A673 (cell line): Measurements from ENCODE around the gene AMIGO3. TPM values are rescaled to one million over a fixed set of nuclear protein-coding genes. Genes with fewer than 3 reads are reported as not detected.

ENCODE experiments used
- BruUV-seq: library from RNA; stranded (reverse); fragments of 400-500 nt; replicated peaks from 2 replicates; lab custom pipeline; 2021; lab: Mats Ljungman, UMichigan
- CTCF ChIA-PET: fragments of 300-600 bp; sonication (Branson Sonifier 250); formaldehyde crosslinking; loops from one replicate; lab custom pipeline; 2022; ENCODE audit warnings: antibody characterized with exemption; lab: Charles Lee
- POLR2A ChIA-PET: fragments of 300-600 bp; sonication (Branson Sonifier 250); formaldehyde crosslinking; loops from one replicate; lab custom pipeline; 2022; ENCODE audit warnings: antibody characterized with exemption; ENCODE audit not compliant: low non-redundant PET; lab: Charles Lee
- DNase-seq: peaks from one replicate; pipeline ENCODE4 v3.0.0-alpha.2; 2015; ENCODE audit warnings: low spot score
- H3K27ac ChIP-seq: fragments of 200-600 bp; sonication (generic); 2 replicates; pipeline ENCODE4 v1.5.1; 2016; ENCODE audit warnings: mixed run types, low read depth, mild to moderate bottlenecking, mixed read lengths, antibody characterized with exemption, low read length; ENCODE audit not compliant: poor library complexity, severe bottlenecking
- H3K27me3 ChIP-seq: fragments of 200-600 bp; sonication (generic); replicated peaks from 2 replicates; pipeline ENCODE4 v1.6.1; 2017; ENCODE audit warnings: mixed run types, low read depth, mild to moderate bottlenecking, mixed read lengths, antibody characterized with exemption, low read length; ENCODE audit not compliant: insufficient read depth, poor library complexity
- H3K36me3 ChIP-seq: fragments of 200-600 bp; sonication (generic); 2 replicates; pipeline ENCODE4 v1.6.1; 2016; ENCODE audit warnings: mixed run types, mild to moderate bottlenecking, mixed read lengths, antibody characterized with exemption, low read length; ENCODE audit not compliant: insufficient read depth, poor library complexity, severe bottlenecking
- H3K4me1 ChIP-seq: fragments of 200-600 bp; sonication (generic); 2 replicates; pipeline ENCODE4 v1.6.1; 2017; ENCODE audit warnings: mixed run types, mild to moderate bottlenecking, mixed read lengths, antibody characterized with exemption, low read length; ENCODE audit not compliant: insufficient read depth, poor library complexity, severe bottlenecking
- H3K4me3 ChIP-seq: fragments of 200-600 bp; sonication (generic); 2 replicates; pipeline ENCODE4 v1.5.1; 2016; ENCODE audit warnings: low read depth, mixed run types, mild to moderate bottlenecking, mixed read lengths, low read length; ENCODE audit not compliant: poor library complexity, severe bottlenecking
- H3K9me3 ChIP-seq: fragments of 200-600 bp; sonication (generic); 2 replicates; pipeline ENCODE4 v1.6.1; 2016; ENCODE audit warnings: mixed run types, low read depth, mild to moderate bottlenecking, mixed read lengths, antibody characterized with exemption, low read length; ENCODE audit not compliant: poor library complexity, severe bottlenecking
- EZH2 ChIP-seq: fragments of 200-600 bp; sonication (generic); IDR thresholded peaks from 2 replicates; pipeline ENCODE4 v1.6.1; 2017; ENCODE audit warnings: borderline replicate concordance, low read depth, mild to moderate bottlenecking, mixed read lengths, antibody characterized with exemption, low read length; ENCODE audit not compliant: poor library complexity, severe bottlenecking
- intact Hi-C: fragments of 100-400 bp; cut with micrococcal nuclease; formaldehyde crosslinking; loops from one replicate; pipeline ENCODE4 v1.10.0; 2022; ENCODE audit not compliant: unreplicated experiment
- total RNA-seq: library from RNA; stranded (reverse); gene quantifications from 2 replicates; pipeline ENCODE4 v1.2.3, GENCODE V29; 2021
- TF ChIP-seq, protein P1 (sequence below): fragments of 300-800, 200-600 bp; sonication (generic); conservative IDR thresholded peaks from 2 replicates; pipeline ENCODE4 v1.5.1; 2017; ENCODE audit warnings: low read depth, mild to moderate bottlenecking, antibody characterized with exemption, low read length, moderate library complexity, mixed read lengths

The AMIGO3 gene
- total RNA-seq, 1 experiment from 2014 or later = not detected

DNA sequence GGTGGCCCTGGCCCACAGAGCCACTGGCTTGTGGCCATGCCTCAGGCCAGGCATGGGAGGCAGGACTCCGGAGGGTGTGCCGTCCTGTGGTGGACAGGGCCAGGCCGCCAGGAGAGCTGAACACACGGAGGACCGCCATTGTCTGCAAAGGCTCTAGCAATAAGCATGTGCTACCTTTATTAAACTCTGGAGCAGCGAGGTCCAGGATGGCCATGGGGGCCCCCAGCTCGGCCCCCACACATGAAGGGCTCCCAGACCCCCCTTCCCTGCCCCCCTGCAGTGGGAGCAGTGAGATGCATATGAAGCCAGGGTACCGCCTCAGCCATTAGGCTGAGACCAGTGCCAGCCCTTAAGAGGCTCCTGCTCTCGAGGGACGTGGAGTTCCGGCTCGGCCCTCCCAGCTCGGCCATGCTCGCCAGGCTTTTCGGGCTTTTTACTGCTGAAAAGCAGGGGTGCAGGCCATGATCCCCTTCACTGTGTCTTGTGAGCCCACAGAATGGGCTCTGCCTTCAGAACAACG is 2.7 kb downstream of the AMIGO3 start:
- no peak for DNase-seq
- intact Hi-C loops = loop anchor here (5.0 kb wide), 1 partner anchor 191 kb away; no protein-coding TSS in a partner anchor
- H3K4me1 ChIP-seq = no peaks in the 10 kb centered on the region
- H3K27ac ChIP-seq = no peak overlapping the region
- TF ChIP-seq, protein P1, sequence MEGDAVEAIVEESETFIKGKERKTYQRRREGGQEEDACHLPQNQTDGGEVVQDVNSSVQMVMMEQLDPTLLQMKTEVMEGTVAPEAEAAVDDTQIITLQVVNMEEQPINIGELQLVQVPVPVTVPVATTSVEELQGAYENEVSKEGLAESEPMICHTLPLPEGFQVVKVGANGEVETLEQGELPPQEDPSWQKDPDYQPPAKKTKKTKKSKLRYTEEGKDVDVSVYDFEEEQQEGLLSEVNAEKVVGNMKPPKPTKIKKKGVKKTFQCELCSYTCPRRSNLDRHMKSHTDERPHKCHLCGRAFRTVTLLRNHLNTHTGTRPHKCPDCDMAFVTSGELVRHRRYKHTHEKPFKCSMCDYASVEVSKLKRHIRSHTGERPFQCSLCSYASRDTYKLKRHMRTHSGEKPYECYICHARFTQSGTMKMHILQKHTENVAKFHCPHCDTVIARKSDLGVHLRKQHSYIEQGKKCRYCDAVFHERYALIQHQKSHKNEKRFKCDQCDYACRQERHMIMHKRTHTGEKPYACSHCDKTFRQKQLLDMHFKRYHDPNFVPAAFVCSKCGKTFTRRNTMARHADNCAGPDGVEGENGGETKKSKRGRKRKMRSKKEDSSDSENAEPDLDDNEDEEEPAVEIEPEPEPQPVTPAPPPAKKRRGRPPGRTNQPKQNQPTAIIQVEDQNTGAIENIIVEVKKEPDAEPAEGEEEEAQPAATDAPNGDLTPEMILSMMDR = no peak
- TF ChIP-seq EZH2 = no peak
- H3K9me3 ChIP-seq = no peaks in the 10 kb centered on the region
- ChIA-PET POLR2A (no interaction called here), CTCF (interaction anchor here (0.6 kb wide), 1 partner anchor 85 kb away, joined by 3 read pairs; no protein-coding TSS in a partner anchor)
- no TSS peak for BruUV-seq
- H3K27me3 ChIP-seq = no peaks in the 10 kb centered on the region
- no peak overlapping the region for H3K4me3 ChIP-seq
- H3K36me3 ChIP-seq = peaks cover 5% of the 10 kb centered on the region

DNA sequence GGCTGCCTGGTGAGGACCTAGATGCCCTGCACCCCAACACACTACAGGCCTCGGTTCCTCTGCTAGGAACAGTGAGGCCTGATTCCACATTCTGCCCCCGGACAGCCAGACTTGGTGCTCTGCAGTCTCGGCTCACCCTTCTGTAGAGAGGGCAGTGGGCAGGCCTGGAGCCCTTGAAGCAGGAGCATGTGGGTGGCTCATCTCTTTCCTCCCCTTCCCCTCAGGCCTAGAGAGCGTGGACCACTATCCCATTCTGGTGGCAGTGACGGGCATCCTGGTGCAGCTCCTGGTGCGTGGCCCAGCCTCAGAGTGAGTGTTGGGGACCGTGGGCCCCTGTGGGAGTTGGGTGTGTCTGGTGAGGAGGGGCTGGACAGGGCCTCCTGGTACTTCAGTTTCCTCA is 3.3 kb downstream of the AMIGO3 start:
- Histone ChIP-seq H3K27me3 (no peaks in the 10 kb centered on the region), H3K9me3 (no peaks in the 10 kb centered on the region), H3K4me3 (no peak overlapping the region), H3K27ac (no peak overlapping the region), H3K4me1 (no peaks in the 10 kb centered on the region), H3K36me3 (peaks cover 5% of the 10 kb centered on the region)
- no TSS peak for BruUV-seq
- TF ChIP-seq, protein P1 = no peak
- TF ChIP-seq EZH2 = no peak
- intact Hi-C loops = loop anchor here (5.0 kb wide), 1 partner anchor 191 kb away; no protein-coding TSS in a partner anchor
- POLR2A ChIA-PET = no interaction called here
- DNase-seq = no peak
- CTCF ChIA-PET = no interaction called here

DNA sequence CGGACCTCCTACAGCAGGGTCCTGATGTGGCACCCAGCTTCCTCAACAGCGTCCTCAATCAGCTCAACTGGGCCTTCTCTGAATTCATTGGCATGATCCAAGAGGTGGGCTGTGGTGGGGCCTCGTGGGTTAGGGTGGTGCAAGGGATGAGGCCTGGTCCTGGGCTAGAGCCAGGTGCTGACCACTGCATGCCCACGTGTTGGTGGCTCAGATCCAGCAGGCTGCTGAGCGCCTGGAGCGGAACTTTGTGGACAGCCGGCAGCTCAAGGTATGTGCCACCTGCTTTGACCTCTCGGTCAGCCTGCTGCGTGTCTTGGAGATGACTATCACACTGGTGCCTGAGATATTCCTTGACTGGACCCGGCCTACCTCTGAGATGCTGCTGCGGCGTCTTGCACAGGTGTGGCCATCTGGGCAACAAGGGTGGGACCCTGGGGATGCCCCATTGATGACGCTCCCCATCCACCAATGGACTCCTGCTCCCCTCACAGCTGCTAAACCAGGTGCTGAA is 3.8 kb downstream of the AMIGO3 start:
- no peak overlapping the region for H3K27ac ChIP-seq
- DNase-seq = no peak
- H3K36me3 ChIP-seq = peaks cover 1% of the 10 kb centered on the region
- BruUV-seq = no TSS peak
- H3K27me3 ChIP-seq = no peaks in the 10 kb centered on the region
- POLR2A ChIA-PET = no interaction called here
- H3K9me3 ChIP-seq = no peaks in the 10 kb centered on the region
- no peak overlapping the region for H3K4me3 ChIP-seq
- H3K4me1 ChIP-seq = no peaks in the 10 kb centered on the region
- intact Hi-C loops = loop anchor here (5.0 kb wide), 1 partner anchor 192 kb away; no protein-coding TSS in a partner anchor
- TF ChIP-seq, protein P1 = no peak
- no peak for TF ChIP-seq EZH2
- CTCF ChIA-PET = no interaction called here
